Measurements from ENCODE around the gene KIAA2012.

KIAA2012 gene

GRCh38 chr2:202152104-202152715, 79.2 kb downstream of the KIAA2012 start:
- DNase-seq = no peak

GRCh38 chr2:202154613-202155012, 81.6 kb downstream of the KIAA2012 start:
- DNase-seq = no peak

- no peak for DNase-seq
Observed at GRCh38 chr2:202157211-202157990, 84.3 kb downstream of the KIAA2012 start.

- peak in 1 of 2 experiments; percentile 38 for DNase-seq
Observed at GRCh38 chr2:202158796-202159195, 85.7 kb downstream of the KIAA2012 start.

- DNase-seq = no peak
Observed at GRCh38 chr2:202161151-202161835, 88.2 kb downstream of the KIAA2012 start.

- DNase-seq = no peak
Observed at GRCh38 chr2:202164411-202164810, 91.4 kb downstream of the KIAA2012 start.

- DNase-seq = no peak
Observed at GRCh38 chr2:202165208-202165607, 92.2 kb downstream of the KIAA2012 start.

- DNase-seq = no peak
Observed at GRCh38 chr2:202165945-202166344, 92.9 kb downstream of the KIAA2012 start.

GRCh38 chr2:202169131-202169530, 96.1 kb downstream of the KIAA2012 start:
- no peak for DNase-seq

- no peak for DNase-seq
Observed at GRCh38 chr2:202169832-202170424, 96.9 kb downstream of the KIAA2012 start.

- DNase-seq = no peak
Observed at GRCh38 chr2:202171241-202171825, 98.3 kb downstream of the KIAA2012 start.

GRCh38 chr2:202172439-202173211, 99.6 kb downstream of the KIAA2012 start:
- no peak for DNase-seq

- peak; percentile 38 to 80 for DNase-seq
Observed at GRCh38 chr2:202178346-202178958, 105.4 kb downstream of the KIAA2012 start.

- DNase-seq = no peak
Observed at GRCh38 chr2:202184557-202184956, 111.5 kb downstream of the KIAA2012 start.

GRCh38 chr2:202185156-202185555, 112.1 kb downstream of the KIAA2012 start:
- DNase-seq = no peak

GRCh38 chr2:202186641-202187202, 113.7 kb downstream of the KIAA2012 start:
- no peak for DNase-seq

- no peak for DNase-seq
Observed at GRCh38 chr2:202187570-202187969, 114.5 kb downstream of the KIAA2012 start.

- DNase-seq = no peak
Observed at GRCh38 chr2:202193305-202193704, 120.2 kb downstream of the KIAA2012 start.

GRCh38 chr2:202193881-202194353, 120.9 kb downstream of the KIAA2012 start:
- DNase-seq = no peak

- no peak for DNase-seq
Observed at GRCh38 chr2:202194418-202194817, 121.4 kb downstream of the KIAA2012 start.

- DNase-seq = no peak
Observed at GRCh38 chr2:202196727-202197126, 123.7 kb downstream of the KIAA2012 start.

Data from NCI-H446 (cell line).